B cell (primary cell): ENCODE measurements around the gene AKR1B1. TPM values are rescaled to one million over a fixed set of nuclear protein-coding genes. Genes with fewer than 3 reads are reported as not detected.

ENCODE experiments used
- ATAC-seq: fragments of 200-7000 bp; cut with Tn5 transposase; one replicate; pipeline ENCODE4 v1.10.0; 2021; ENCODE audit warnings: low read depth, mild to moderate bottlenecking, moderate number of reproducible peaks, moderate library complexity
- CTCF ChIA-PET: fragments of 350-600 bp; sonication (Branson Sonifier 250); formaldehyde crosslinking; loops from one replicate; lab custom pipeline; 2021; ENCODE audit warnings: antibody characterized with exemption, inconsistent platforms; lab: Charles Lee
- POLR2A ChIA-PET: fragments of 350-600 bp; sonication (Branson Sonifier 250); formaldehyde crosslinking; loops from one replicate; lab custom pipeline; 2021; ENCODE audit warnings: antibody characterized with exemption; lab: Charles Lee
- DNase-seq: peaks from one replicate; pipeline ENCODE4 v3.0.0; 2013
- H2AFZ ChIP-seq: 2 replicates; pipeline ENCODE4 v1.6.1; 2012; ENCODE audit warnings: mild to moderate bottlenecking, low read depth, low read length; ENCODE audit not compliant: insufficient read depth, poor library complexity, severe bottlenecking
- H3K27ac ChIP-seq, 2 donors: 1 replicate in 1 of 2; 2 replicates in 1 of 2; pipeline ENCODE4 v1.5.1; 2012 to 2013; ENCODE audit warnings: low read length in 2 of 2, mild to moderate bottlenecking in 2 of 2, moderate library complexity in 1 of 2
- H3K27me3 ChIP-seq, 4 experiments: fragments of 200-600 bp in 1 of 4; sonication (generic) in 1 of 4; replicated peaks in 1 of 4; 1 replicate in 2 of 4; 2 replicates in 2 of 4; pipeline versions ENCODE4 v1.6.1 to v1.7.0; 2013 to 2016; ENCODE audit warnings: low read length in 3 of 4, mild to moderate bottlenecking in 2 of 4, mixed read lengths in 1 of 4, moderate library complexity in 1 of 4; ENCODE audit not compliant: insufficient read depth in 4 of 4, control insufficient read depth in 3 of 4; ENCODE audit errors: control extremely low read depth in 1 of 4
- H3K36me3 ChIP-seq, 2 experiments: replicated peaks in 1 of 2; 1 replicate in 1 of 2; 2 replicates in 1 of 2; pipeline versions ENCODE4 v1.6.1 to v1.7.1; 2013; ENCODE audit warnings: low read length in 1 of 2; ENCODE audit not compliant: insufficient read depth in 2 of 2, control insufficient read depth in 1 of 2; ENCODE audit errors: control extremely low read depth in 1 of 2, extremely low read depth in 1 of 2
- H3K4me1 ChIP-seq, 2 donors: fragments of 200-600 bp in 1 of 2; sonication (generic) in 1 of 2; 1 replicate in 1 of 2; 2 replicates in 1 of 2; pipeline versions ENCODE4 v1.5.1 to v1.6.1; 2013 to 2017; ENCODE audit warnings: low read length in 2 of 2; ENCODE audit not compliant: control insufficient read depth in 2 of 2, insufficient read depth in 2 of 2
- H3K4me2 ChIP-seq: replicated peaks from 2 replicates; pipeline ENCODE3; 2012; ENCODE audit warnings: mild to moderate bottlenecking, low read depth, low read length; ENCODE audit not compliant: poor library complexity, severe bottlenecking
- H3K4me3 ChIP-seq, 5 experiments: fragments of 200-600 bp in 1 of 5; sonication (generic) in 1 of 5; 1 replicate in 3 of 5; 2 replicates in 2 of 5; pipeline versions ENCODE4 v1.5.1 to v1.7.0; 2011 to 2016; ENCODE audit warnings: low read length in 4 of 5, mild to moderate bottlenecking in 4 of 5, low read depth in 2 of 5, control low read depth in 1 of 5, moderate library complexity in 1 of 5; ENCODE audit not compliant: insufficient read depth in 1 of 5; ENCODE audit errors: control extremely low read depth in 1 of 5, extremely low read depth in 1 of 5
- H3K79me2 ChIP-seq: fragments of 200-600 bp; sonication (generic); one replicate; pipeline ENCODE4 v1.6.0; 2016; ENCODE audit warnings: low read length; ENCODE audit not compliant: control insufficient read depth, insufficient read depth
- H3K9ac ChIP-seq: fragments of 200-600 bp; sonication (generic); 2 replicates; pipeline ENCODE4 v1.6.1; 2017; ENCODE audit warnings: mild to moderate bottlenecking, low read length, moderate library complexity
- H3K9me3 ChIP-seq, 3 donors: one replicate each; pipeline versions ENCODE4 v1.6.1 to v1.7.1; 2013; ENCODE audit warnings: low read length in 2 of 3; ENCODE audit not compliant: control insufficient read depth in 2 of 3, insufficient read depth in 1 of 3; ENCODE audit errors: control extremely low read depth in 1 of 3
- H4K20me1 ChIP-seq: 2 replicates; pipeline ENCODE4 v1.6.0; 2012; ENCODE audit warnings: mild to moderate bottlenecking, low read length; ENCODE audit not compliant: insufficient read depth, control insufficient read depth, poor library complexity, severe bottlenecking
- H3K27ac Mint-ChIP-seq: one replicate; pipeline ENCODE4 v1.8.0; 2021; ENCODE audit warnings: mixed read lengths
- H3K27me3 Mint-ChIP-seq: one replicate; pipeline ENCODE4 v1.8.0; 2021; ENCODE audit warnings: mixed read lengths
- H3K4me1 Mint-ChIP-seq: one replicate; pipeline ENCODE4 v1.8.0; 2021; ENCODE audit warnings: mixed read lengths
- H3K4me3 Mint-ChIP-seq: one replicate; pipeline ENCODE4 v1.8.0; 2021; ENCODE audit warnings: mixed read lengths
- H3K9me3 Mint-ChIP-seq: one replicate; pipeline ENCODE4 v1.8.0; 2022; ENCODE audit warnings: mixed read lengths; ENCODE audit not compliant: insufficient read depth
- CTCF ChIP-seq: fragments of 200-600 bp; IDR thresholded peaks from one replicate; pipeline ENCODE4 v1.8.0; 2022; ENCODE audit warnings: antibody characterized with exemption, mild to moderate bottlenecking
- EZH2 ChIP-seq: IDR thresholded peaks from 2 replicates; pipeline ENCODE4 v1.6.1; 2012; ENCODE audit warnings: borderline replicate concordance, low read depth, mild to moderate bottlenecking, moderate library complexity, low read length; ENCODE audit not compliant: insufficient read depth, poor library complexity, severe bottlenecking
- WGBS: methylation state at CpG from one replicate; pipeline ENCODE4 v1.1.5; 2013; ENCODE audit warnings: missing lambda C conversion rate; ENCODE audit not compliant: insufficient coverage; 5-methylcytosine and 5-hydroxymethylcytosine counted together
- intact Hi-C: fragments of 100-400 bp; cut with micrococcal nuclease; formaldehyde crosslinking; loops from one replicate; pipeline ENCODE4 v1.10.0; 2022
- polyA plus RNA-seq: library from polyadenylated mRNA; depleted of rRNA; stranded (reverse); fragments of >200 nt; gene quantifications from 2 replicates; pipeline ENCODE4 v1.2.3, GENCODE V29; 2012
- total RNA-seq, 2 donors: library from RNA; stranded (reverse); fragments of 120-200 nt in 1 of 2; gene quantifications; 1 replicate in 1 of 2; 2 replicates in 1 of 2; pipeline versions ENCODE4 v1.2.3 to v1.2.4, GENCODE V29; 2013 to 2022

Gene AKR1B1
- total and polyA plus RNA-seq, 2 donors (not counting 1 experiment from before 2014, with no cell fraction given) = 82.9 to 89.6 TPM

GRCh38 chr7:134435161-134435920 lies 23.6 kb downstream of the AKR1B1 start:
- H3K4me1 Mint-ChIP-seq = peaks cover 19% of the 10 kb centered on the region
- Histone ChIP-seq H3K4me1 (peaks cover 17 to 23% of the 10 kb centered on the region in 2 donors), H4K20me1 (no peaks in the 10 kb centered on the region), H3K4me3 (no peak overlapping the region), H3K9me3 (peaks cover 0 to 4% (median 0%) of the 10 kb centered on the region in 3 donors), H3K27ac (no peak overlapping the region), H3K4me2 (no peak overlapping the region), H2AFZ (no peak overlapping the region), H3K9ac (no peak overlapping the region), H3K27me3 (no peaks in the 10 kb centered on the region), H3K36me3 (peaks cover 0 to under 1% of the 10 kb centered on the region in 2 experiments), H3K79me2 (no peaks in the 10 kb centered on the region)
- ChIA-PET CTCF (interaction anchor here (1.1 to 1.7 kb wide), 4 partner anchors 79 to 172 kb away, joined by 3 to 7 read pairs (median 6); no protein-coding TSS in a partner anchor), POLR2A (no interaction called here)
- intact Hi-C loops = no loop called here
- no peak overlapping the region for H3K4me3 Mint-ChIP-seq
- no peaks in the 10 kb centered on the region for H3K27me3 Mint-ChIP-seq
- ATAC-seq (no peak), DNase-seq (no peak)
- 95% methylated on average over 9 of the region's 12 CpGs for WGBS
- no peaks in the 10 kb centered on the region for H3K9me3 Mint-ChIP-seq
- TF ChIP-seq CTCF = no peak
- no peak for TF ChIP-seq EZH2
- H3K27ac Mint-ChIP-seq = no peak overlapping the region

GRCh38 chr7:134434701-134435100 lies 24.2 kb downstream of the AKR1B1 start:
- Mint-ChIP-seq H3K27ac (no peak overlapping the region), H3K4me3 (no peak overlapping the region), H3K9me3 (no peaks in the 10 kb centered on the region), H3K27me3 (no peaks in the 10 kb centered on the region), H3K4me1 (peaks cover 19% of the 10 kb centered on the region)
- no peak overlapping the region for H3K9ac ChIP-seq
- no peak for TF ChIP-seq EZH2
- no peak for TF ChIP-seq CTCF
- H4K20me1 ChIP-seq = no peaks in the 10 kb centered on the region
- peaks cover 0 to 4% (median 0%) of the 10 kb centered on the region in 3 donors for H3K9me3 ChIP-seq
- peaks cover 17 to 23% of the 10 kb centered on the region in 2 donors for H3K4me1 ChIP-seq
- no peaks in the 10 kb centered on the region for H3K36me3 ChIP-seq
- no peak for ATAC-seq
- WGBS = 100% methylated on average over 5 of the region's 5 CpGs
- H3K4me2 ChIP-seq = no peak overlapping the region
- no peaks in the 10 kb centered on the region for H3K79me2 ChIP-seq
- no peak overlapping the region for H2AFZ ChIP-seq
- ChIA-PET POLR2A (no interaction called here), CTCF (interaction anchor here (1.1 to 1.7 kb wide), 3 partner anchors 80 to 171 kb away, joined by 3 to 7 read pairs (median 6); no protein-coding TSS in a partner anchor)
- H3K4me3 ChIP-seq = no peak overlapping the region
- no peak for DNase-seq
- intact Hi-C loops = no loop called here
- no peaks in the 10 kb centered on the region for H3K27me3 ChIP-seq
- H3K27ac ChIP-seq = no peak overlapping the region
